Epithelial cell of esophagus (primary cell): ENCODE results near the gene HOXA6.

Experiments
- DNase-seq: peaks from one replicate; pipeline ENCODE4 v3.0.0; 2010; ENCODE audit warnings: low read depth
- H3K4me3 ChIP-seq: 2 replicates; pipeline ENCODE4 v1.5.1; 2011; ENCODE audit warnings: mild to moderate bottlenecking, low read length, control low read depth
- CTCF ChIP-seq: IDR thresholded peaks from 2 replicates; pipeline ENCODE4 v1.5.1; 2011; ENCODE audit warnings: low read depth, mild to moderate bottlenecking, low read length, control low read depth, inconsistent platforms; ENCODE audit not compliant: insufficient read depth; ENCODE audit errors: missing control alignments

Gene HOXA6

GRCh38 chr7:27122077-27122910 lies 25.3 kb downstream of the HOXA6 start:
- no peak for DNase-seq
- peak overlapping the region; percentile 43 for H3K4me3 ChIP-seq
- no peak for TF ChIP-seq CTCF

GRCh38 chr7:27121684-27122076 lies 25.9 kb downstream of the HOXA6 start:
- DNase-seq: no peak
- peak overlapping the region; percentile 43 for H3K4me3 ChIP-seq
- no peak for TF ChIP-seq CTCF

- DNase-seq: no peak
- no peak for TF ChIP-seq CTCF
- no peak overlapping the region for H3K4me3 ChIP-seq
These were observed 28.1 kb downstream of the HOXA6 start for GRCh38 chr7:27119412-27119911.

- TF ChIP-seq CTCF: no peak
- no peak overlapping the region for H3K4me3 ChIP-seq
These were observed 29.0 kb downstream of the HOXA6 start for GRCh38 chr7:27118580-27118979.

GRCh38 chr7:27117887-27118491 lies 29.6 kb downstream of the HOXA6 start:
- DNase-seq: no peak
- peak overlapping the region; percentile 7 for H3K4me3 ChIP-seq
- TF ChIP-seq CTCF: no peak

More at GRCh38 chr7:27118580-27118979, 29.0 kb downstream of the HOXA6 start:
- DNase-seq: no peak

- TF ChIP-seq CTCF: no peak
- no peak for DNase-seq
- no peak overlapping the region for H3K4me3 ChIP-seq
These were observed 30.4 kb downstream of the HOXA6 start for GRCh38 chr7:27116962-27117886.
